Measurements from ENCODE around the gene ISM1. TPM values are rescaled to one million over a fixed set of nuclear protein-coding genes. Genes with fewer than 3 reads are reported as not detected.

Gene ISM1
- polyA plus RNA-seq, 4 donors: 3.6 to 5.6 (median 4.5) TPM

GRCh38 chr20:13340088-13340487 lies 119.0 kb downstream of the ISM1 start:
- no peak for DNase-seq (ENCODE audit: low read depth in 4 of 4, low spot score in 3 of 4)

- DNase-seq (ENCODE audit: low read depth in 4 of 4, low spot score in 3 of 4): no peak
Observed at GRCh38 chr20:13341737-13342393, 120.8 kb downstream of the ISM1 start.

GRCh38 chr20:13342469-13343242 lies 121.6 kb downstream of the ISM1 start:
- no peak for DNase-seq (ENCODE audit: low read depth in 4 of 4, low spot score in 3 of 4)

- DNase-seq (ENCODE audit: low read depth in 4 of 4, low spot score in 3 of 4): no peak
Observed at GRCh38 chr20:13344671-13345070, 123.6 kb downstream of the ISM1 start.

DNA sequence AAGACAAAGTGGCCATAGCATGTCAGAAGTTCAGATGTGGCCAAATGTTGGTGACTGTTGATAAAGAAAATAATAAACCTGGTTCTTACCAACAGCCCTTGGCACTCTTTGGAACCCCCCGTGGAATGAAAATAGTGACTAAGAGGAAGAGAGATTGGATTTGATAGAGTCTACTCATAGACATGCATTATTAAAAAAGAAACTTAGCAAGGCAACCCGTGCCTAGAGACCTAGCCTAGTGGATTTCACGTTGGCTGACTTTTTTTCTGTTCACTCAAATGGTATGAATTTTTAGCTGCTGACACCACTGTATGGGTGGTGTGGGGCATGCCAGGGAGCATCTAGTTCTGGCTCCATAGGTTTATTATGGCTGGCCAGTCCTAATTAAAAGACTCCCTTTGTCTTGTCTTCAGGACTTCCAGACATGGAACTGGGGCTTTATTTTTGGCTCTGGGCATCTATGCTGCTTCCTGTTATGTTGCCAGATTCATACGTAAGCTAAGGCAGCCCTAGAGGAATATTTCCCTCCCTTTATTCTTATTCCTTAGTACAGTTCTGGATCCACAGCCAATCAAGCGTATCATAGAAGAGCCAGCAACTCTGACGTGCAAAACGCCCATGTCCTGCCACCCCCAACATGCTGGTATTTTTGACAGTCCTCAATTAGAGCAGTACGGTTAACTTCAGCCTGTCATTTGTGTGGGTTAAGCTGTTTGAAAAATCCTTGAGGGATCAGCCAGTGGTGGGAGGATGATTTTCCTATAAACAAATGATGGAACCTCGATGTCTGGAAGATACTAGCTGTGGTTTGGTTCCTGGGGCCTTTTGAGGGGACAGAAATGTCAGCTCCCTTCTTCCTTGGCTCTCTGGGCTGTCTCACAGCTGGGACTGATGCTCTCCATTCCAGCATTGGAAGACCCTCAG lies 127.5 kb downstream of the ISM1 start:
- DNase-seq (ENCODE audit: low read depth in 4 of 4, low spot score in 3 of 4): no peak

- DNase-seq (ENCODE audit: low read depth in 4 of 4, low spot score in 3 of 4): no peak
Observed at GRCh38 chr20:13349235-13349604, 128.1 kb downstream of the ISM1 start.

Other genes starting within 250 kb of the ISM1 start
- 10 to 100 TPM; 16.4 to 25.4 (median 21.0) TPM for gene SPTLC3, start 212.3 kb upstream of the ISM1 start, polyA plus RNA-seq (ENCODE audit: insufficient read length in 4 of 4)

All from right renal pelvis (tissue), 4 donors.